Thymus (tissue), 11 donors: ENCODE measurements around the gene FBXL5. TPM values are rescaled to one million over a fixed set of nuclear protein-coding genes. Genes with fewer than 3 reads are reported as not detected.

ENCODE experiments used
- DNase-seq, 9 donors: peaks; one replicate each; pipeline ENCODE4 v3.0.0-alpha.2; 2013; ENCODE audit warnings: low spot score in 9 of 9, low read depth in 6 of 9, missing footprints in 1 of 9
- H3K27ac ChIP-seq, 2 donors: one replicate each; pipeline ENCODE4 v1.5.1; 2013; ENCODE audit warnings: control low read depth in 1 of 2, low read depth in 1 of 2, low read length in 1 of 2, mild to moderate bottlenecking in 1 of 2, moderate library complexity in 1 of 2
- H3K27me3 ChIP-seq, 2 donors: one replicate each; pipeline ENCODE4 v1.5.1; 2013; ENCODE audit warnings: low read length in 1 of 2; ENCODE audit not compliant: control insufficient read depth in 2 of 2, insufficient read depth in 1 of 2
- H3K36me3 ChIP-seq, 2 donors: one replicate each; pipeline ENCODE4 v1.5.1; 2013; ENCODE audit warnings: low read length in 1 of 2, mild to moderate bottlenecking in 1 of 2, moderate library complexity in 1 of 2; ENCODE audit not compliant: control insufficient read depth in 2 of 2, insufficient read depth in 2 of 2
- H3K4me1 ChIP-seq, 2 donors: one replicate each; pipeline ENCODE4 v1.5.1; 2013; ENCODE audit warnings: low read length in 2 of 2; ENCODE audit not compliant: control insufficient read depth in 2 of 2, insufficient read depth in 2 of 2
- H3K4me3 ChIP-seq, 2 donors: one replicate each; pipeline ENCODE4 v1.5.1; 2013; ENCODE audit warnings: low read length in 2 of 2, control low read depth in 1 of 2, mild to moderate bottlenecking in 1 of 2
- H3K9me3 ChIP-seq, 2 donors: one replicate each; pipeline ENCODE4 v1.5.1; 2013; ENCODE audit warnings: low read length in 1 of 2, mild to moderate bottlenecking in 1 of 2; ENCODE audit not compliant: control insufficient read depth in 2 of 2, insufficient read depth in 1 of 2
- WGBS: extraction: QIAGEN DNeasy Blood & Tissue Kit; methylation state at CpG from one replicate; pipeline ENCODE4 v1.1.7; 2013; 5-methylcytosine and 5-hydroxymethylcytosine counted together
- polyA plus RNA-seq: library from polyadenylated mRNA; stranded (reverse); fragments of 200-250 nt; gene quantifications from one replicate; pipeline ENCODE4 v1.2.3, GENCODE V29; 2013
- total RNA-seq: library from RNA; stranded (reverse); fragments of 120-200 nt; gene quantifications from one replicate; pipeline ENCODE4 v1.2.4, GENCODE V29; 2013
- donor health status: healthy.

FBXL5 gene
- total and polyA plus RNA-seq, 2 donors: 66.7 to 72.6 TPM

- Histone ChIP-seq H3K27ac (no peak overlapping the region), H3K36me3 (no peaks in the 10 kb centered on the region), H3K4me3 (no peak overlapping the region), H3K9me3 (no peaks in the 10 kb centered on the region), H3K4me1 (peaks cover 0 to 4% of the 10 kb centered on the region in 2 donors), H3K27me3 (no peaks in the 10 kb centered on the region)
- 96% methylated on average over 2 of the region's 2 CpGs for WGBS
- DNase-seq: no peak
Measured at GRCh38 chr4:15674046-15674445, 18.9 kb upstream of the FBXL5 start.

- Histone ChIP-seq H3K4me3 (no peak overlapping the region), H3K27ac (no peak overlapping the region)
- 100% methylated on average over 1 of the region's 1 CpG for WGBS
Measured at GRCh38 chr4:15673337-15673736, 18.2 kb upstream of the FBXL5 start.

GRCh38 chr4:15672101-15672500 lies 16.9 kb upstream of the FBXL5 start:
- Histone ChIP-seq H3K4me1 (no peaks in the 10 kb centered on the region), H3K27me3 (no peaks in the 10 kb centered on the region), H3K4me3 (no peak overlapping the region), H3K27ac (no peak overlapping the region), H3K9me3 (no peaks in the 10 kb centered on the region), H3K36me3 (no peaks in the 10 kb centered on the region)
- DNase-seq: no peak
- WGBS: over 99% methylated on average over 3 of the region's 3 CpGs

More at GRCh38 chr4:15673337-15673736, 18.2 kb upstream of the FBXL5 start:
- no peaks in the 10 kb centered on the region for H3K36me3 ChIP-seq
- no peak for DNase-seq
- no peaks in the 10 kb centered on the region for H3K9me3 ChIP-seq
- peaks cover 0 to 4% of the 10 kb centered on the region in 2 donors for H3K4me1 ChIP-seq
- H3K27me3 ChIP-seq: no peaks in the 10 kb centered on the region

GRCh38 chr4:15670576-15670975 lies 15.4 kb upstream of the FBXL5 start:
- Histone ChIP-seq H3K4me3 (no peak overlapping the region), H3K9me3 (no peaks in the 10 kb centered on the region), H3K4me1 (no peaks in the 10 kb centered on the region), H3K36me3 (peaks cover 3 to 8% of the 10 kb centered on the region in 2 donors), H3K27ac (no peak overlapping the region), H3K27me3 (no peaks in the 10 kb centered on the region)
- 92% methylated on average over 3 of the region's 3 CpGs for WGBS
- no peak for DNase-seq

- Histone ChIP-seq H3K4me1 (no peaks in the 10 kb centered on the region), H3K4me3 (no peak overlapping the region), H3K36me3 (peaks cover 3 to 8% of the 10 kb centered on the region in 2 donors), H3K27me3 (no peaks in the 10 kb centered on the region), H3K9me3 (no peaks in the 10 kb centered on the region), H3K27ac (no peak overlapping the region)
- 79% methylated on average over 1 of the region's 1 CpG for WGBS
- DNase-seq: no peak
Measured at GRCh38 chr4:15668566-15669435, 13.6 kb upstream of the FBXL5 start.

- no peak for DNase-seq
- Histone ChIP-seq H3K9me3 (no peaks in the 10 kb centered on the region), H3K4me1 (no peaks in the 10 kb centered on the region), H3K4me3 (no peak overlapping the region), H3K27me3 (no peaks in the 10 kb centered on the region), H3K36me3 (peaks cover 3 to 8% of the 10 kb centered on the region in 2 donors), H3K27ac (no peak overlapping the region)
- WGBS: 98% methylated on average over 4 of the region's 4 CpGs
Measured at GRCh38 chr4:15667006-15667405, 11.8 kb upstream of the FBXL5 start.

- Histone ChIP-seq H3K4me3 (no peak overlapping the region), H3K4me1 (no peaks in the 10 kb centered on the region), H3K9me3 (no peaks in the 10 kb centered on the region), H3K27me3 (no peaks in the 10 kb centered on the region), H3K27ac (no peak overlapping the region), H3K36me3 (peaks cover 3 to 8% of the 10 kb centered on the region in 2 donors)
- WGBS: 91% methylated on average over 3 of the region's 3 CpGs
- DNase-seq: no peak
Measured at GRCh38 chr4:15665753-15666365, 10.7 kb upstream of the FBXL5 start.

GRCh38 chr4:15659768-15660570 lies 4.8 kb upstream of the FBXL5 start:
- no peaks in the 10 kb centered on the region for H3K36me3 ChIP-seq
- DNase-seq: no peak
- WGBS: 98% methylated on average over 5 of the region's 5 CpGs
- no peak overlapping the region for H3K4me3 ChIP-seq
- H3K27ac ChIP-seq: no peak overlapping the region
- no peaks in the 10 kb centered on the region for H3K27me3 ChIP-seq
- peaks cover 7 to 8% of the 10 kb centered on the region in 2 donors for H3K4me1 ChIP-seq
- no peaks in the 10 kb centered on the region for H3K9me3 ChIP-seq

- Histone ChIP-seq H3K27me3 (no peaks in the 10 kb centered on the region), H3K36me3 (no peaks in the 10 kb centered on the region), H3K4me1 (peaks cover 10 to 13% of the 10 kb centered on the region in 2 donors), H3K4me3 (no peak overlapping the region), H3K9me3 (no peaks in the 10 kb centered on the region), H3K27ac (no peak overlapping the region)
- DNase-seq: no peak
- 97% methylated on average over 2 of the region's 2 CpGs for WGBS
Measured at GRCh38 chr4:15658781-15659180, 3.6 kb upstream of the FBXL5 start.
